Stimulated activated naive CD8-positive, alpha-beta T cell treated with anti-CD3 and anti-CD28 coated beads, Interleukin-15, amount 100 ng/mL, for 72 hours (primary cell): ENCODE results near the gene SOX21.

ENCODE experiments used
- ATAC-seq: fragments of 150-1000 bp; cut with Tn5 transposase; 2 replicates; pipeline ENCODE4 v1.10.0; 2021; ENCODE audit warnings: mild to moderate bottlenecking, moderate library complexity
- DNase-seq, 2 donors: peaks; one replicate each; pipeline ENCODE4 v3.0.0; 2021 to 2022
- H3K27ac Mint-ChIP-seq, 2 donors: one replicate each; pipeline ENCODE4 v1.8.0; 2022; ENCODE audit warnings: mild to moderate bottlenecking in 2 of 2, mixed read lengths in 2 of 2, moderate library complexity in 2 of 2
- H3K27me3 Mint-ChIP-seq: one replicate; pipeline ENCODE4 v1.8.0; 2022; ENCODE audit warnings: mixed read lengths
- H3K4me1 Mint-ChIP-seq: one replicate; pipeline ENCODE4 v1.8.0; 2022; ENCODE audit warnings: mild to moderate bottlenecking, mixed read lengths
- H3K4me3 Mint-ChIP-seq, 2 donors: one replicate each; pipeline ENCODE4 v1.8.0; 2022; ENCODE audit warnings: mild to moderate bottlenecking in 2 of 2, mixed read lengths in 2 of 2, moderate library complexity in 1 of 2
- H3K9me3 Mint-ChIP-seq, 2 donors: one replicate each; pipeline ENCODE4 v1.8.0; 2022; ENCODE audit warnings: mixed read lengths in 2 of 2

The SOX21 gene

DNA sequence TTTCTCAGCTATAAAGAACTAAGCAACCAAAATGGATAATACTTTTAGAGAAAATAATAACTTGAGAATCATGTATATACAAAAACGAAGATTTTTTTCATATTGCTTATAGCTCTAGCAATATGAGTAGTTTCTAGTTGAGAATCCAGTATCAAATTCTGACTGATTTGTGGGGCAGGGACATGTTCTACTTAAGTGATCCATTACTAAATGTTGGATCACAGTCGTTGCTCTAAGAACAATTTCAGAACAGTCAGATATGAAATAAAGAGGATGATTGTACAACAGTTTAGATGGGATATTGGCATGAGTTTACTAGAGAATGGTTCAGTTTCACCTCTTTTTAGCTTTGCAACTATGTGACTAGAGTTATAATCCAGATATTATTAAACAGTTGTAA is 39.9 kb downstream of the SOX21 start:
- H3K27ac Mint-ChIP-seq, result no peak overlapping the region
- peaks cover 0 to 7% of the 10 kb centered on the region in 2 donors for H3K9me3 Mint-ChIP-seq
- DNase-seq, result no peak
- no peak for ATAC-seq
- no peak overlapping the region for H3K4me3 Mint-ChIP-seq
- H3K27me3 Mint-ChIP-seq, result peaks cover 27% of the 10 kb centered on the region
- peaks cover 16% of the 10 kb centered on the region for H3K4me1 Mint-ChIP-seq

DNA sequence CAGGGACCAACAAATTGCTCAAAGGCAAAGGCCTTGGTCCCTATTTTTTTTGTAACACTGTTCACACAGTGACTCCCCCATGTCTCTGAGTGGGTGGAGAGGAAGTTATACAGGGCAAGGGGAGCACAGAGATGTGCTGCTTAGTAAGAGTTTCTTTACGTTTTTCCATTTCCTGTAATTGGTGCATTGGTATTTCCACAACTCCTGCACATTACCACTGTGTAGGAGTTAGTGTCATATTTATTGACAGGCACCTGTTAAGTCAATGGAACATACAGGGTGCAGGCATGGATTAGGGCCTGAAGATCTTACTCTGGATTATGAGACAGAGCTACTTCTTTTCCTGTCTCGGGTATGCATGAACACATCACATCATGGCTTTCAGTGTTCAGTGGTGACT is 45.2 kb downstream of the SOX21 start:
- Mint-ChIP-seq H3K27ac (peak overlapping the region; percentile 74 to 83), H3K9me3 (peaks cover 0 to 7% of the 10 kb centered on the region in 2 donors), H3K4me1 (peaks cover 43% of the 10 kb centered on the region), H3K27me3 (peaks cover 28% of the 10 kb centered on the region), H3K4me3 (peak overlapping the region; percentile 53 to 61)
- ATAC-seq, result peak; percentile 88
- DNase-seq, result peak; percentile 7 to 18

DNA sequence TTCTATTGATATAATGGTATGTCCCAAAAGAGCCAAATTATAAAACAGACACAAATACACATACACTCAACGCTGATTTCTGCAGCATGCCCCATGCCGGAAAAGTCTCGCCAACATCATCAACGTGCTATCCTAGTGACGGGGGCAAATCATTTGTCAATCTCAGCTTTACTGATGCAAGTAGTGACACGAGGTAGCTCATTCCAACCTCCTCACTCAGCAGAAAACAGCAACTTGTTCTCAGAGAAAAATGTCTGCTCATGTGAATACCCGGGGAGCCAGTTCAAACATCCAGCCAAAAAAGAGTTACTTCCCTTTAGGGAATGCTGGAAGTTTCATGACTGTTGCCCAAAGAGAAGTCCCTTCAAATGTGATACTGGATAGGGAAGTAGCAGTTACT is 46.3 kb downstream of the SOX21 start:
- no peak for DNase-seq
- no peak for ATAC-seq
- no peak overlapping the region for H3K4me3 Mint-ChIP-seq
- H3K9me3 Mint-ChIP-seq, result peaks cover 0 to 7% of the 10 kb centered on the region in 2 donors
- H3K4me1 Mint-ChIP-seq, result peaks cover 44% of the 10 kb centered on the region
- H3K27ac Mint-ChIP-seq, result no peak overlapping the region
- H3K27me3 Mint-ChIP-seq, result peaks cover 33% of the 10 kb centered on the region

DNA sequence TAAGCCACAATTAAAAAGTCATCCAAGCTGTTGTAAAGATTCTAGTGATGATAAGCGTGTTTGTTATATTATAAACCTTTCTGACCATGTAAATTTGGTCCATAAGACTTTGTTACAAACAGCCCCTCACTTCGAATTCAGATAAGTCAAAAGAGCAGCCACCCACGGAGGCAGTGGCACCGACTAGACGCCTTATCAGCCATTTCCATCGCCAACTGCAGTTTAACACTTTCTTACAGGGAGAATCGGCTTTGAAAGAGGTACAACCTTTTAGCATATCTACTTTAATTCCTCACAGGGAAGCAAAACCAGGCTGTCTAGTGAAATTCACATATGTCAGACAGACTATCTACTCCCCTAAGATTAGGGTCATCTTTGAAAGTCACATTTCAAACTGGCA is 47.5 kb downstream of the SOX21 start:
- DNase-seq (no peak), ATAC-seq (no peak)
- Mint-ChIP-seq H3K9me3 (peaks cover 0 to 7% of the 10 kb centered on the region in 2 donors), H3K4me1 (peaks cover 44% of the 10 kb centered on the region), H3K27me3 (peaks cover 40% of the 10 kb centered on the region), H3K4me3 (no peak overlapping the region), H3K27ac (no peak overlapping the region)

DNA sequence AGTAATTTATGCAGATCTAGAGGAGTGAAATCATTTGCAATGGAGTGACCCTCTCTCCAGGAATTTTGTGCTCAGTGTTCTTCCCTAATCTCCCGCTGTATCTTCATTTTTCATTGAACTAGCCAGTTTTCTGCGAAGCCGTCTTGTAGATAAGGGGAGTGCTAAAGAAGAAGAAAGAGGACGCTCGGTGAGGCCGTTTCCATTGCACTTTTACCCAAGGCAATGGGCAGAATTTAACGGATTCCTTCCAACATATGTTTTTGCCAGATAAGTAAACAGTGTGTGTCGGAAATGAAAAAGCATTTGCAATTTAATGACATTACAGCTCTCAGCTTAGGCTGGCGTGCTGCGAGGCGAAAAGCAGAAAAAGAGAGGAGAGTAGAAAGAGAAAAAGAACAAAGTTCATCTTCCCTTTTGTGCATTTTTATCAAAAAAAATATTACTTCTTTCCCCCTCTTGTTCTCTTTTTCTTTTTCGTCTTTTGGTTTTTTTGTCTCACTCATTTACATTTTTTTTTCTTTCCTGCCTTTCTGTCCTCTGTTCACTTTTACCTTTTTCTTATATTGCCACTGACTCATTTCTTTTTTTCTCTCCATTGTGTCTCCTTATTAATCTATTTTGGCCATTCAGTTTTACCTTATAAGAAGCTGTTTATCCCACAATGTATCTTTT is 49.9 kb downstream of the SOX21 start:
- Mint-ChIP-seq H3K4me3 (peak overlapping the region; percentile 13 to 28), H3K4me1 (peaks cover 29% of the 10 kb centered on the region), H3K27me3 (peaks cover 54% of the 10 kb centered on the region)

DNA sequence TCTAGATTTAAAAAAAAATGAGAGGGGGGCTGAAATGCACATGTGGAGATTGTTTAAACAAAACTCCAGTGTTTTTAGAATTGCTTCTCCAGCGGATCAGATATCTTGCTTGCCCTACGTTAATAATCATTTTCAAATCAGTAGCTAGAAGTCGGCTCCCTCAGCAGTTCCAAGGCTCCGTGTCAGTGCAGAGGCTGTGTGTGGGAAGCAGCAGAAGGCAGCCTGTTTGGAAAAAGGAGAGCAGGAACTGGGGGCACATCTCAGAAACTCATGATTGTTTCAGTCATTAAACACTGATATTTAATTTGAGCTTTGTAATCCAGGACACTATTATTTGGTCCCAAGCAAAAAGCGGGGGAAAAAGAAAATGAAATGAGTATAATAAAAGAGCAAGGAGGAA is 50.9 kb downstream of the SOX21 start:
- H3K4me1 Mint-ChIP-seq, result peaks cover 28% of the 10 kb centered on the region
- H3K27me3 Mint-ChIP-seq, result peaks cover 54% of the 10 kb centered on the region
- ATAC-seq (no peak), DNase-seq (no peak)
- no peak overlapping the region for H3K4me3 Mint-ChIP-seq
- H3K27ac Mint-ChIP-seq, result no peak overlapping the region
- no peaks in the 10 kb centered on the region for H3K9me3 Mint-ChIP-seq

More for the DNA sequence above, 49.9 kb downstream of the SOX21 start:
- peak overlapping the region in 1 of 2 donors; percentile 0 for H3K27ac Mint-ChIP-seq
- no peaks in the 10 kb centered on the region for H3K9me3 Mint-ChIP-seq
- DNase-seq, result no peak
- ATAC-seq, result no peak

DNA sequence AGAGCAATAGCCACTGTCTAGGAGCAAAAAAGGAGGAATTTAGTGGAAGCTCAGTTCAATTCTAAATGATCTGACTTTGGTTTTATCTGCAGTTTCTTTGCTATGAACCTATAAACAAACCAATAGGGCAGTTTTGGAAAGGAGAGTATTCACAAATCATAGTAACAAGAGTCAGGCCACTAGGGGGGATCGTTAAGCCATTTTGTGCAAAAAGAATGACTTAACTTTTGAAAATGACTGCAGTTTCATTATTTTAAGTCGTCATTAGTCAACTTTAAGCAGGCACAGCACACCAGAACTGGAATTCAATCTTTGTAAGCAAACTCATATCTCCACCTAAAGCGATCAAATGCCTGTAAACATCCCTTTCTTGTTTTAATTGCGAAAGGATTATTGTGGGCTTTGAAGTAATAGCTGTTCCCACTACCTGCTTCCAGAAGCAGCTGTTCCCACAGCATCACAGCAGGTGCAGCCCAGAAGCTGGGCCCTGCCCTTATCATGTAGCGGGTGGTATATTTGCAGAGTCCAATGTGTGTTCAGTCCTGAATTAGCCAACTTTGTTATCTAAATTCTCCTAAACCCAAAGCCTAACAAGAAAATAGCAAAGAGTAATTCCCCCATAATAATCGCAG is 51.5 kb downstream of the SOX21 start:
- ATAC-seq (no peak), DNase-seq (no peak)
- H3K4me1 Mint-ChIP-seq, result peaks cover 31% of the 10 kb centered on the region
- H3K4me3 Mint-ChIP-seq, result no peak overlapping the region
- H3K9me3 Mint-ChIP-seq, result no peaks in the 10 kb centered on the region
- H3K27ac Mint-ChIP-seq, result no peak overlapping the region
- peaks cover 54% of the 10 kb centered on the region for H3K27me3 Mint-ChIP-seq
